Epithelial cell of esophagus (primary cell): ENCODE data around the gene MACF1.
A peak's percentile ranks its signal among the peaks of the same experiment; 100 is the strongest.

Source experiments
- DNase-seq: peaks from one replicate; pipeline ENCODE4 v3.0.0; 2010; ENCODE audit warnings: low read depth
- H3K4me3 ChIP-seq: 2 replicates; pipeline ENCODE4 v1.5.1; 2011; ENCODE audit warnings: mild to moderate bottlenecking, low read length, control low read depth
- CTCF ChIP-seq: IDR thresholded peaks from 2 replicates; pipeline ENCODE4 v1.5.1; 2011; ENCODE audit warnings: low read depth, mild to moderate bottlenecking, low read length, control low read depth, inconsistent platforms; ENCODE audit not compliant: insufficient read depth; ENCODE audit errors: missing control alignments

Gene MACF1

DNA sequence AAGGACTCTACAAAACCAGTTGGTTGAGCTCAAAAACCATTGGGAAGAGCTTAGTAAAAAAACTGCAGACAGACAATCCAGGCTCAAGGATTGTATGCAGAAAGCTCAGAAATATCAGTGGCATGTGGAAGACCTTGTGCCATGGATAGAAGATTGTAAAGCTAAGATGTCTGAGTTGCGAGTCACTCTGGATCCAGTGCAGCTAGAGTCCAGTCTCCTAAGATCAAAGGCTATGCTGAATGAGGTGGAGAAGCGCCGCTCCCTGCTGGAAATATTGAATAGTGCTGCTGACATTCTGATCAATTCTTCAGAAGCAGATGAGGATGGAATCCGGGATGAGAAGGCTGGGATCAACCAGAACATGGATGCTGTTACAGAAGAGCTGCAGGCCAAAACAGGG is 183.0 kb downstream of the MACF1 start:
- no peak for TF ChIP-seq CTCF
- peak; percentile 54 for DNase-seq
- H3K4me3 ChIP-seq, result no peak overlapping the region

DNA sequence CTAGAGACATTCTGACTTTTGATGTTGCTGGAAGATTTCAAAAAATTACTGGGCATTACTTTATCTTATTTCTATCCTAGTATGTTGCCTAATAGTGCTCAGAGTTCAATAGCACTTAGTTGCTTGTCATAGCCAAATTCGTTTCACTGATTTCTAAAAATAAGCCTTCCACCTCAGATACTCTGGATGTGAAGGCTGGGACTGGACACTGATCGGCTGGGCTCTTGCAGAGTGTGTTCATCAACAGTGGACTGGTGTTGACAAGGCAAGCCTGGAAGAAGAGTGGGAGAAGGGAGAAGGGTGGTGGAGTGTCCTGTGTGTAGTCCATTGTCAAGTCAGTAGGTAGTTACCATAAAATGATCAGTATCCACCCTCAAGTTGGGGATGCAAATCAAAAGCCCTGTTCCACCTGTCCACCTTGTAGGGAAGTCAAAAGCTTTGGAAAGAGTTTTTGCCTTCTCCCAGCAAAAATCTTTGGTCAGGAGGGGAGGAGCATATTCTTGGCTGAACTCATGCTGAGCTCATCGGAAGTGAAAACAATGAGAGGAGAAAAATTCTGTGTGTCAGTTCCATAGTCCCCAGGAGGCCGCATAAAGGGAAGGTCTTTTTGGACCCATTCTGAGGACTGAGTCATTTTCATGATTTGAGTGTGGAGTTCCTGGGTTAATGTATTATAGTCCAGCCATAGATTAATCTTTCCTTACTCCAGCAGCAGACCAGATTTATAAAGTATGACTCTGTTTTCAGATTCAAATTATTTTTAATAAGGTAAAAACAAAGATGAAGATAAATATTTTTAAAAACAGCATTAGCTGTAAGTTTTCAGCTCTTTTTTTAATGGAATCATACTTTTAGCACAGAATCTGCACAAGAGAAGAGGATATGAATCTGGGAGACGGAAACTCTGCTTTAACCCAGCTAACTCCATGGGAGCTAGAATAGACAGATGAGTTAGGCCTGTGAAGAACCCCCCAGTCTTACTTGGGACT is 187.5 kb downstream of the MACF1 start:
- no peak overlapping the region for H3K4me3 ChIP-seq
- TF ChIP-seq CTCF, result no peak
- DNase-seq, result peak; percentile 74

- no peak for DNase-seq
- H3K4me3 ChIP-seq, result no peak overlapping the region
- TF ChIP-seq CTCF, result no peak
These were observed 188.5 kb downstream of the MACF1 start for GRCh38 chr1:39392851-39393573.

GRCh38 chr1:39393645-39394044 is 189.2 kb downstream of the MACF1 start:
- no peak overlapping the region for H3K4me3 ChIP-seq
- DNase-seq, result no peak
- TF ChIP-seq CTCF, result no peak

DNA sequence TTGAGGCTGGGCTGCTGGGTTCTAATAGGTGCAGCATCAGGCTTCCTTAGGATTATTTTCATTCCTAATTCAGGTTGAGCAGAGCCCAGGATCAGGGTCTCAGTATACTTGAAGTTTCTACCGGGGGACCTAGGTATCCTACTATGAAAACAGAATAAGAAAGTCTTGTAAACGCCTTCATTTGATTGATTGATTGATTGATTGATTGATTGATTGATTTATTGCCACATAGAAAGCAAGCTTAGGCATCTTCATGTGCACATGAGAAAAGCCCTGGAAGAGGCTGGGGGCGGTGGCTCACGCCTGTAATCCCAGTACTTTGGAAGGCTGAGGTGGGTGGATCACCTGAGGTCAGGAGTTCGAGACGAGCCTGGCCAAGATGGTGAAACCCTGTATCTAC is 189.6 kb downstream of the MACF1 start:
- DNase-seq, result no peak
- TF ChIP-seq CTCF, result no peak
- no peak overlapping the region for H3K4me3 ChIP-seq

DNA sequence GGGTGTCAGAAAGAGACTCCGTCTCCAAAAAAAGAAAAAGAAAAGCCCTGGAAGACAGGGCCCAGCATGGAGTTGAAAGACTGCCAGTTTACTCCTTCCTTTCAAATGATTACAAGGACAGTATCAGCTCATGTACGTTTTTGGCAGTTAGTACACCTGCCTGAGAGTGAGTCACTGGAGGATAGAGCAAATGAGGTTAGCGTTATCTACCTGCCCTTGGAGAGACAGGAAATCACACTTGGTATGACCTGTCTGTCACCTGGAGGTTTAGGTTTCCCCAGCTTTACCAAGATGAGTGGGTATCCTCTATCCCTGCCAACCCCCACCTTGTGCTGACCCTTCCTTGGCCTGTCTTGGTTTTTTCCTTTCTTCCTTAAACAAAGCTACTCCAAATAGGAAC is 190.1 kb downstream of the MACF1 start:
- no peak for TF ChIP-seq CTCF
- DNase-seq, result peak; percentile 73
- no peak overlapping the region for H3K4me3 ChIP-seq
